PFSK-1 (cell line): ENCODE measurements around the gene MAGI1.

Experiments
- FOXP2 ChIP-seq: optimal IDR thresholded peaks from 2 replicates; pipeline ENCODE3; 2011; ENCODE audit warnings: borderline replicate concordance, control low read depth, inconsistent platforms; ENCODE audit not compliant: insufficient read depth; ENCODE audit errors: extremely low read length, extremely low read depth
- POLR2AphosphoS5 ChIP-seq: IDR thresholded peaks from 2 replicates; pipeline ENCODE4 v1.6.1; 2012; ENCODE audit warnings: low read depth, mild to moderate bottlenecking, control low read depth, low read length, moderate library complexity
- REST ChIP-seq, 2 experiments: IDR thresholded peaks; 2 replicates each; pipeline versions ENCODE4 v1.6.1 to v1.8.0; 2011 to 2012; ENCODE audit warnings: low read depth in 2 of 2, low read length in 2 of 2, control low read depth in 1 of 2, inconsistent platforms in 1 of 2, mild to moderate bottlenecking in 1 of 2, moderate library complexity in 1 of 2; ENCODE audit not compliant: insufficient read depth in 1 of 2
- SIN3A ChIP-seq: IDR thresholded peaks from 2 replicates; pipeline ENCODE4 v1.6.1; 2012; ENCODE audit warnings: mild to moderate bottlenecking, low read length, moderate library complexity, borderline replicate concordance; ENCODE audit not compliant: insufficient read depth
- TAF1 ChIP-seq: IDR thresholded peaks from 2 replicates; pipeline ENCODE4 v1.6.1; 2012; ENCODE audit warnings: low read length, control low read depth, borderline replicate concordance; ENCODE audit not compliant: insufficient read depth

Gene MAGI1

GRCh38 chr3:66055289-66055688 lies 16.6 kb upstream of the MAGI1 start:
- no peak for TF ChIP-seq TAF1
- no peak for TF ChIP-seq POLR2AphosphoS5
- TF ChIP-seq SIN3A, result no peak
- no peak for TF ChIP-seq REST (IDR thresholded peaks at IDR 0.05; ENCODE audit: insufficient read depth in 1 of 2, low read depth in 2 of 2, low read length in 2 of 2)
- no peak for TF ChIP-seq FOXP2

GRCh38 chr3:66053550-66054094 lies 14.9 kb upstream of the MAGI1 start:
- TF ChIP-seq FOXP2 (no peak), POLR2AphosphoS5 (no peak), TAF1 (no peak), SIN3A (no peak), REST (IDR thresholded peaks at IDR 0.05; ENCODE audit: insufficient read depth in 1 of 2, low read depth in 2 of 2, low read length in 2 of 2) (no peak)

- TF ChIP-seq REST (IDR thresholded peaks at IDR 0.05; ENCODE audit: insufficient read depth in 1 of 2, low read depth in 2 of 2, low read length in 2 of 2), result no peak
- no peak for TF ChIP-seq FOXP2
- TF ChIP-seq SIN3A, result no peak
These were observed 14.2 kb upstream of the MAGI1 start for GRCh38 chr3:66052721-66053549.

GRCh38 chr3:66050821-66051220 lies 12.1 kb upstream of the MAGI1 start:
- TF ChIP-seq SIN3A, result no peak
- TF ChIP-seq POLR2AphosphoS5, result no peak
- TF ChIP-seq TAF1, result no peak
- TF ChIP-seq REST (IDR thresholded peaks at IDR 0.05; ENCODE audit: insufficient read depth in 1 of 2, low read depth in 2 of 2, low read length in 2 of 2), result no peak
- TF ChIP-seq FOXP2, result no peak
